OCI-LY3 (cell line): ENCODE data around the gene FTO.

ENCODE experiments used
- H2AFZ ChIP-seq: fragments of 200-600, 300-600 bp; shearing (Covaris generic); 2 replicates; pipeline ENCODE4 v1.6.0; 2014; ENCODE audit warnings: antibody characterized with exemption, low read depth, low read length
- H3K27ac ChIP-seq: fragments of 200-600, 300-600 bp; sonication (generic); 2 replicates; pipeline ENCODE4 v1.5.1; 2014; ENCODE audit warnings: mild to moderate bottlenecking, low read length, moderate library complexity, mixed read lengths
- H3K27me3 ChIP-seq: fragments of 200-600, 300-600 bp; sonication (generic); 2 replicates; pipeline ENCODE4 v1.6.1; 2014; ENCODE audit warnings: low read depth, low read length, mixed read lengths
- H3K36me3 ChIP-seq: fragments of 200-600, 300-600 bp; sonication (generic); replicated peaks from 2 replicates; pipeline ENCODE3; 2014; ENCODE audit warnings: low read depth, low read length, mixed read lengths
- H3K4me1 ChIP-seq: fragments of 300-600, 200-600 bp; sonication (generic); 2 replicates; pipeline ENCODE4 v1.6.1; 2014; ENCODE audit warnings: low read length, mixed read lengths
- H3K4me2 ChIP-seq: fragments of 200-600, 300-600 bp; sonication (generic); 2 replicates; pipeline ENCODE4 v1.6.1; 2014; ENCODE audit warnings: low read length, mixed read lengths
- H3K4me3 ChIP-seq: fragments of 300-600, 200-600 bp; sonication (generic); 2 replicates; pipeline ENCODE4 v1.5.1; 2014; ENCODE audit warnings: antibody characterized with exemption, mild to moderate bottlenecking, low read length, moderate library complexity
- H3K79me2 ChIP-seq: fragments of 300-600, 200-600 bp; shearing (Covaris generic); 2 replicates; pipeline ENCODE4 v1.6.1; 2014; ENCODE audit warnings: mild to moderate bottlenecking, low read length, mixed read lengths
- H3K9ac ChIP-seq: fragments of 300-600, 200-600 bp; shearing (Covaris generic); 2 replicates; pipeline ENCODE4 v1.6.0; 2014; ENCODE audit warnings: mild to moderate bottlenecking, low read length, moderate library complexity
- H3K9me3 ChIP-seq: fragments of 200-600, 300-600 bp; shearing (Covaris generic); 2 replicates; pipeline ENCODE4 v1.6.1; 2014; ENCODE audit warnings: low read length, mixed read lengths; ENCODE audit not compliant: insufficient read depth
- H4K20me1 ChIP-seq: fragments of 200-600, 300-600 bp; sonication (generic); 2 replicates; pipeline ENCODE4 v1.6.1; 2016; ENCODE audit warnings: low read length, mixed read lengths; ENCODE audit not compliant: insufficient read depth
- CTCF ChIP-seq: fragments of 200-600, 300-600 bp; sonication (generic); IDR thresholded peaks from 2 replicates; pipeline ENCODE4 v1.5.1; 2014; ENCODE audit warnings: antibody characterized with exemption, low read length, low read depth
- EZH2phosphoT487 ChIP-seq: fragments of 200-600 bp; shearing (Covaris generic); IDR thresholded peaks from 2 replicates; pipeline ENCODE4 v1.6.1; 2018; ENCODE audit warnings: antibody characterized with exemption, mixed run types, low read depth

FTO gene

GRCh38 chr16:54066451-54067105, 362.6 kb downstream of the FTO start:
- Histone ChIP-seq H3K9me3 (no peaks in the 10 kb centered on the region), H3K79me2 (no peaks in the 10 kb centered on the region), H3K9ac (no peak overlapping the region), H4K20me1 (no peaks in the 10 kb centered on the region), H3K36me3 (no peaks in the 10 kb centered on the region), H3K27me3 (no peaks in the 10 kb centered on the region), H3K27ac (no peak overlapping the region), H3K4me2 (no peak overlapping the region), H2AFZ (no peak overlapping the region), H3K4me3 (no peak overlapping the region), H3K4me1 (no peaks in the 10 kb centered on the region; the same call in 1 of the 2 replicates)
- TF ChIP-seq CTCF, result no peak
- no peak for TF ChIP-seq EZH2phosphoT487

- Histone ChIP-seq H3K79me2 (no peaks in the 10 kb centered on the region), H3K4me3 (no peak overlapping the region), H2AFZ (no peak overlapping the region), H3K27ac (no peak overlapping the region), H3K4me2 (no peak overlapping the region), H3K27me3 (no peaks in the 10 kb centered on the region), H3K9ac (no peak overlapping the region), H3K36me3 (no peaks in the 10 kb centered on the region), H4K20me1 (no peaks in the 10 kb centered on the region), H3K4me1 (no peaks in the 10 kb centered on the region; the same call in 1 of the 2 replicates), H3K9me3 (no peaks in the 10 kb centered on the region)
- no peak for TF ChIP-seq CTCF
- no peak for TF ChIP-seq EZH2phosphoT487
Measured at GRCh38 chr16:54067322-54068065, 363.5 kb downstream of the FTO start.

- Histone ChIP-seq H3K9me3 (no peaks in the 10 kb centered on the region), H3K27ac (no peak overlapping the region), H3K4me1 (no peaks in the 10 kb centered on the region; the same call in 1 of the 2 replicates), H3K79me2 (no peaks in the 10 kb centered on the region), H3K27me3 (no peaks in the 10 kb centered on the region), H3K4me3 (no peak overlapping the region), H3K4me2 (no peak overlapping the region), H3K9ac (no peak overlapping the region), H2AFZ (no peak overlapping the region), H4K20me1 (no peaks in the 10 kb centered on the region), H3K36me3 (no peaks in the 10 kb centered on the region)
- TF ChIP-seq EZH2phosphoT487, result no peak
- no peak for TF ChIP-seq CTCF
Measured at GRCh38 chr16:54068212-54068611, 364.3 kb downstream of the FTO start.

DNA sequence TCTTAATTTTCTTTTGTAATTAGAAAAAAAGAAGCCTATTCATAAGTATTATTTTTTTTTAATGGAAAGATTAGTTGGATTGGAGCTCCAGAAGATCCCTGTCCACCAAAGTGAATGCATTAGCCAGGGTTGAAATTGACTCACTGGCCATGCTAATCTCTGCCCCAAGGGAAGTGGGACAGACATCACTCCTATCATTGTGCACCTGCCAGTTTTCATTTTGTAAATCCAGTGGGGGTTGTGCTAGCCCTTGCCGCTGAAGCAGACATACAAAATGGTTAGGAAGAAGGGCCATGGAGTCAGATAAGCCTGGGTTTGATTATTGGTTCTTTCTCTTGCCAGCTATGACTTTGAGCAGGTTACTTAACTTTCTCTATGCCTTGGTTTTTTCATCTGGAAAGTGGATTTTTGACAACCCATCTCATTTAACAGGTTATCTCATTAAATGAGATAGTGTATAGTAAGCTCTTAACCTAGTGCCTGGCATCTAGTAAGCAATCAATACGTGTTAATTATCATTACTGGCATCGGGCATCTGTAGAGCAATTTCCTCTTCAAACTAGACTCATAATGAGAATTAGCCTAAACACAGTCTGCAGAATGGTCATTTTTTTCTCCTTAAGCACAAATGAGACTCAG, 365.8 kb downstream of the FTO start:
- no peaks in the 10 kb centered on the region for H3K79me2 ChIP-seq
- H3K4me3 ChIP-seq, result no peak overlapping the region
- TF ChIP-seq EZH2phosphoT487, result no peak
- no peak for TF ChIP-seq CTCF
- no peaks in the 10 kb centered on the region for H3K27me3 ChIP-seq
- H3K36me3 ChIP-seq, result no peaks in the 10 kb centered on the region
- H3K4me2 ChIP-seq, result no peak overlapping the region
- no peaks in the 10 kb centered on the region; the same call in 1 of the 2 replicates for H3K4me1 ChIP-seq
- no peaks in the 10 kb centered on the region for H3K9me3 ChIP-seq
- no peak overlapping the region for H3K9ac ChIP-seq
- no peak overlapping the region for H2AFZ ChIP-seq
- H3K27ac ChIP-seq, result no peak overlapping the region
- no peaks in the 10 kb centered on the region for H4K20me1 ChIP-seq
